Mesendoderm (in vitro differentiated cells): ENCODE results near the gene R3HDM2.
"Not testable (repeated sequence)": the region's sequence is repeated elsewhere in the genome, so short reads cannot be mapped to it uniquely, and the experiment has no call there.

Experiments
- DNase-seq: peaks from one replicate; pipeline ENCODE4 v3.0.0; 2013
- H2AK5ac ChIP-seq: 2 replicates; pipeline ENCODE4 v1.6.1; 2013; ENCODE audit warnings: low read length, inconsistent platforms
- H2BK120ac ChIP-seq: 2 replicates; pipeline ENCODE4 v1.6.1; 2013; ENCODE audit warnings: low read depth, mild to moderate bottlenecking, low read length, moderate library complexity, mixed read lengths
- H2BK15ac ChIP-seq: replicated peaks from 2 replicates; pipeline ENCODE4 v1.6.1; 2013; ENCODE audit warnings: low read depth, mild to moderate bottlenecking, moderate library complexity
- H2BK5ac ChIP-seq: 2 replicates; pipeline ENCODE4 v1.6.1; 2013; ENCODE audit warnings: low read length, inconsistent platforms
- H3K18ac ChIP-seq: 2 replicates; pipeline ENCODE4 v1.6.1; 2013; ENCODE audit warnings: mild to moderate bottlenecking, low read length, mixed read lengths
- H3K23ac ChIP-seq: one replicate; pipeline ENCODE4 v1.6.1; 2013; ENCODE audit warnings: low read length
- H3K27ac ChIP-seq: 2 replicates; pipeline ENCODE4 v1.5.1; 2013; ENCODE audit warnings: low read depth, mild to moderate bottlenecking, inconsistent platforms, low read length, moderate library complexity
- H3K27me3 ChIP-seq: 2 replicates; pipeline ENCODE4 v1.6.1; 2013; ENCODE audit warnings: low read length, control low read depth, mild to moderate bottlenecking, inconsistent platforms; ENCODE audit not compliant: insufficient read depth, poor library complexity
- H3K36me3 ChIP-seq: 2 replicates; pipeline ENCODE4 v1.6.1; 2013; ENCODE audit warnings: low read length, inconsistent platforms; ENCODE audit not compliant: control insufficient read depth, insufficient read depth
- H3K4ac ChIP-seq: one replicate; pipeline ENCODE4 v1.6.1; 2013; ENCODE audit warnings: low read depth, mild to moderate bottlenecking, low read length, moderate library complexity
- H3K4me1 ChIP-seq: 2 replicates; pipeline ENCODE4 v1.6.1; 2013; ENCODE audit warnings: low read depth, low read length, inconsistent platforms; ENCODE audit not compliant: control insufficient read depth
- H3K4me2 ChIP-seq: 2 replicates; pipeline ENCODE4 v1.6.1; 2013; ENCODE audit warnings: low read length
- H3K4me3 ChIP-seq: 2 replicates; pipeline ENCODE4 v1.5.1; 2013; ENCODE audit warnings: mild to moderate bottlenecking, low read length
- H3K56ac ChIP-seq: one replicate; pipeline ENCODE4 v1.6.1; 2013; ENCODE audit warnings: low read length
- H3K79me1 ChIP-seq: 2 replicates; pipeline ENCODE4 v1.6.1; 2013; ENCODE audit warnings: low read length, inconsistent platforms
- H3K79me2 ChIP-seq: 2 replicates; pipeline ENCODE4 v1.6.1; 2013; ENCODE audit warnings: mild to moderate bottlenecking, low read length; ENCODE audit not compliant: control insufficient read depth, insufficient read depth
- H3K9ac ChIP-seq: 2 replicates; pipeline ENCODE4 v1.6.1; 2013; ENCODE audit warnings: low read length, inconsistent platforms
- H4K5ac ChIP-seq: one replicate; pipeline ENCODE4 v1.6.1; 2013; ENCODE audit warnings: low read length
- H4K8ac ChIP-seq: one replicate; pipeline ENCODE4 v1.6.1; 2013; ENCODE audit warnings: low read depth, mild to moderate bottlenecking, control low read depth, low read length, moderate library complexity
- WGBS: extraction: QIAGEN DNeasy Blood & Tissue Kit; methylation state at CpG from one replicate; pipeline ENCODE4 v1.1.7; 2013; ENCODE audit warnings: low lambda C conversion rate, missing lambda C conversion rate; ENCODE audit not compliant: insufficient coverage; ENCODE audit errors: extremely low coverage; 5-methylcytosine and 5-hydroxymethylcytosine counted together

R3HDM2 gene

DNA sequence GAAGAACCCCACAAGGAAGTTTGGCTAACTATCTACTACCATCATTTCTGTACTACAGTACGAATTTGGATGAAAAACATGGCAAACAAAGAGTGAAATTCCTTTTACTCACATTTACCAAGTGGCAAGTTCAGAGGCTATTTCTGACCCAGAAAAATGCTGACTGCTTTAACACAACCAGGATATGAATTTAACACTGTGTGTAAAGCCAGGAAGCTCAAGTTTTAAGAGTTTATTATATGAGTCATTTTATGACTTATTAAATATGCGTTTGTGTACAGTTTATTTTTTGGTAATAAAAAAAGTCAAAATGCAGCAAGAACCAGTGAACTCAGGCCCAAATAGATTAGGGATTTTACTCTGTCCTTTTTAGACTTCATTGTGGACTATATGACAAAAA is 121.4 kb downstream of the R3HDM2 start:
- no peak overlapping the region for H2AK5ac ChIP-seq
- H4K5ac ChIP-seq, result no peak overlapping the region
- no CpG with 5 or more reads among the region's 2 CpGs for WGBS

DNA sequence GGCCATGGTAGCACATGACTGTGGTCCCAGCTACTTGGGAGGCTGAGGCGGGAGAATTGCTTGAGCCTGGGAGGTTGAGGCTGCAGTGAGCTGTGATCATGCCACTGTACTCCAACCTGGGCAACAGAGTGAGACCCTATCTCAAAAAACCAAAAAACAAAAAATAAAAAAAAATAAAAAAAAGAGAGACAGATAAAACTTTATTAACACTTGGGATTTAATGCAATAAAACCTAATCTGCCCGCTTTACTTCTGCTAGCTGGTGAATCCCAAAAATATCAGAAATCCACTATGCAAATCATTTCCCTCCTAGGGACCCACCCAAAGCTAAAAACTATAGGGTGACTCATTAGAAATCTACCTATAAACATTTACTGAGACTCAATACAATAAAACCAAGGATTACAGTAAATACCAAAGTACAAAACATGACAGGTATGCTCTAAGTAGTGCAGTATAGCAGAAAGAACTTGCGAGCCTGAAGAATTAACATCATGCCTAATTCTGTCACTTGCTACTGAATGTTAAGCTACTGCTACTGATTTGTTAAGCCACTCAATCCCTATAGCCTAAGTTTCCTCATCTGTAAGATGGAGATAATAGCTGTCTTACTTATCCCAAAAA is 129.8 kb downstream of the R3HDM2 start:
- Histone ChIP-seq H2BK120ac (no peak overlapping the region), H2BK15ac (no peak overlapping the region), H3K18ac (no peak overlapping the region), H3K79me1 (no peaks in the 10 kb centered on the region), H3K36me3 (no peaks in the 10 kb centered on the region), H3K27ac (no peak overlapping the region), H4K5ac (no peak overlapping the region), H3K4me1 (peaks cover 3% of the 10 kb centered on the region), H3K4ac (no peak overlapping the region), H2AK5ac (no peak overlapping the region), H3K27me3 (no peaks in the 10 kb centered on the region), H3K23ac (no peak overlapping the region), H3K4me2 (no peak overlapping the region), H3K56ac (no peak overlapping the region), H3K9ac (no peak overlapping the region), H3K4me3 (no peak overlapping the region), H2BK5ac (no peak overlapping the region), H4K8ac (no peak overlapping the region), H3K79me2 (no peaks in the 10 kb centered on the region)
- WGBS, result no CpG with 5 or more reads among the region's 3 CpGs
- no peak for DNase-seq

More for the DNA sequence above, 121.4 kb downstream of the R3HDM2 start:
- Histone ChIP-seq H2BK5ac (no peak overlapping the region), H2BK15ac (no peak overlapping the region), H3K4me2 (no peak overlapping the region), H3K9ac (no peak overlapping the region), H2BK120ac (no peak overlapping the region), H3K79me2 (no peaks in the 10 kb centered on the region), H3K4me3 (no peak overlapping the region), H3K27me3 (no peaks in the 10 kb centered on the region), H3K4ac (no peak overlapping the region), H3K4me1 (no peaks in the 10 kb centered on the region), H3K27ac (no peak overlapping the region), H3K23ac (no peak overlapping the region), H3K56ac (no peak overlapping the region), H3K79me1 (no peaks in the 10 kb centered on the region), H3K36me3 (no peaks in the 10 kb centered on the region), H4K8ac (no peak overlapping the region), H3K18ac (no peak overlapping the region)
- no peak for DNase-seq

DNA sequence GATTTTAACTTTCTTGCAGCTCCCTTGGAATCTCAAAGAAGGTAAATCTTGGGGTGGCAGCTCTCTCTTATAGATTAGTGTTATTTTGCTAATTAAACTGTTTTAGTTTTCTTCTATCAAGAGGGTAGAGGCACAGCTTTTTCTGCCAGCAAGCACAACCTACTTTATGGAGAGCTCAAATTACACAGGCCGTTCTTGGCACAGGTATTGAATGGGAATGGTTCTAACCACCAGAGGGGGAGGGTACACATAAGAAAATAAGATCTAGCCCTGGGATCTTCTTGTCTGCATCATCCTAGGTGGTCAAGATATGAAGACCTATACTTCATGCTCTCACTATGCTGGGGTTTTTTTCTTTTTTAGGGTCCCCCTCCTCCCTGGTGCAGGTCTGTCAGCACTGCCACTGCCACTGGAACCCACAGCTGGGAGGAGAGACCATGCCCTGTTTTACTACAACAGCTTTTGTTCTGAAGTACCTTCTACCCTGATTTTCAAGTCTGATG is 131.3 kb downstream of the R3HDM2 start:
- Histone ChIP-seq H3K4me2 (no peak overlapping the region), H2AK5ac (no peak overlapping the region), H3K23ac (no peak overlapping the region), H4K5ac (no peak overlapping the region), H3K4me3 (no peak overlapping the region), H3K79me2 (no peaks in the 10 kb centered on the region), H3K4ac (no peak overlapping the region), H4K8ac (no peak overlapping the region), H3K9ac (no peak overlapping the region), H3K18ac (no peak overlapping the region), H3K4me1 (peaks cover 3% of the 10 kb centered on the region), H3K36me3 (no peaks in the 10 kb centered on the region), H2BK15ac (no peak overlapping the region), H2BK120ac (no peak overlapping the region), H3K79me1 (no peaks in the 10 kb centered on the region), H3K27ac (no peak overlapping the region), H3K56ac (peak overlapping the region; percentile 19), H2BK5ac (no peak overlapping the region), H3K27me3 (no peaks in the 10 kb centered on the region)
- no CpG with 5 or more reads among the region's 1 CpG for WGBS
- DNase-seq, result peak; percentile 3

DNA sequence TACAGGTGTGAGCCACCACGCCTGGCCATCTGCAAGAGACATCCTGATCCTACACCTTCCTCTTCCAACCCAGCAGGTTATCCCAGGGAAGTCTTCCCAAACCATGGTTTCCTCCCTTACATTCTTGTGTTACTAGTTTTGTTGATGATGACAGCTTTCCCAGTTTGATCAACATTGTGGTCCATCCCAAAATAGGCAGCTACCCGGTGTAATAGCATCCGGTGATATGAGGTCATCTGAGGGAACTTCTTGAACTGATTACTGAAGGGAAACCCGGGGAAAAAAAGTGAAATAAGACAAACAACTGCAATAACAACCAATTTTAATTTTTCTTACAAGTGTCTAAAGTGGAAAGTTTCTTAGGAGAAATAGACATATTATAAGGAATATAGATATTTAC is 134.6 kb downstream of the R3HDM2 start:
- Histone ChIP-seq H4K8ac (no peak overlapping the region), H3K56ac (no peak overlapping the region), H3K79me2 (no peaks in the 10 kb centered on the region), H2BK15ac (no peak overlapping the region), H3K36me3 (no peaks in the 10 kb centered on the region), H3K4me3 (no peak overlapping the region), H3K27me3 (no peaks in the 10 kb centered on the region), H3K4ac (no peak overlapping the region), H3K4me1 (peaks cover 3% of the 10 kb centered on the region), H3K23ac (no peak overlapping the region), H3K18ac (no peak overlapping the region), H4K5ac (no peak overlapping the region), H3K4me2 (no peak overlapping the region), H3K79me1 (no peaks in the 10 kb centered on the region), H2BK120ac (no peak overlapping the region), H3K9ac (no peak overlapping the region), H2BK5ac (no peak overlapping the region), H3K27ac (no peak overlapping the region), H2AK5ac (no peak overlapping the region)
- no peak for DNase-seq
- WGBS, result no CpG with 5 or more reads among the region's 4 CpGs

DNA sequence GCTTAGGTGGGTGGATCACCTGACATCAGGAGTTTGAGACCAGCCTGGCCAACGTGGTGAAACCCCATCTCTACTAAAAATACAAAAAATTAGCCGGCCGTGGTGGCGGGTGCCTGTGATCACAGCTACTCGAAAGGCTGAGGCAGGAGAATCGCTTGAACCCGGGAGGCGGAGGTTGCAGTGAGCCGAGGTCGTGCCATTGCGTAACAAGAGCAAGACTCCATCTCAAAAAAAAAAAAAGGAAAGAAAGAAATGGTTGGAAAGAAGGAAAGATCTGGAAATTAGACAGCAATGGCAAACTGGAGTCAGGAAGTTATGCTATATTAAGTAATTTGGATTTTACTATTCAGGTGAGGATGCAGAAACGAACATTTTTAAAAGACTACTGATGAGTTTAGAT is 148.8 kb downstream of the R3HDM2 start:
- DNase-seq, H3K4ac ChIP-seq, H3K79me1 ChIP-seq, H3K4me1 ChIP-seq, H3K27me3 ChIP-seq, H4K5ac ChIP-seq, H3K4me3 ChIP-seq, H2AK5ac ChIP-seq, H3K36me3 ChIP-seq, H3K18ac ChIP-seq, H3K23ac ChIP-seq, H3K56ac ChIP-seq, H4K8ac ChIP-seq, H2BK120ac ChIP-seq, H3K27ac ChIP-seq, H3K4me2 ChIP-seq, H3K9ac ChIP-seq, H3K79me2 ChIP-seq, H2BK15ac ChIP-seq, H2BK5ac ChIP-seq: not testable (repeated sequence)
- WGBS, result no CpG with 5 or more reads among the region's 12 CpGs
